PC-9 (cell line): ENCODE results near the gene FAM171A1.

ENCODE experiments used
- EZH2 ChIP-seq: fragments of 200-600 bp; sonication (generic); IDR thresholded peaks from 2 replicates; pipeline ENCODE4 v1.8.0; 2017; ENCODE audit warnings: antibody characterized with exemption, low read depth
- TF ChIP-seq, protein P1 (sequence below): fragments of 200-600 bp; sonication (generic); conservative IDR thresholded peaks from 2 replicates; pipeline ENCODE4 v1.6.1; 2017; ENCODE audit warnings: mixed run types, antibody characterized with exemption, mild to moderate bottlenecking, moderate library complexity

DNA sequence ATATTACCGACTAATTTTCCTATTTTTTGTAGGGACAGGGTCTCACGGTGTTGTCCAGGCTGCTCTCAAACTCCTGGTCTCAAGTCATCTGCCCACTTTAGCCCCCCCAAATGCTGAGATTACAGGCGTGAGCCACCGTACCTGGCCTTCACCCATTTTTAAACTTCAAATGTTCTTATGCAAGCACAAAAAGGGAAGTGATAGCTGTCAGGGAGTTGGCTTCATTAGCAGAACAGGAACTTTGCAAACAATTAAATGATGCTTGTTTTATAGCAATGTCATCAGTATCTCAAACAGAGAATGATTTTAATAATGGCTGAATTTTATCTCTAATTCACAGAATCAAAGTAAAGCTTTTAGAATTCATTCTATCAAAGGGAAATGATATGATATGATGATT, 49.8 kb upstream of the FAM171A1 start:
- TF ChIP-seq, protein P1, sequence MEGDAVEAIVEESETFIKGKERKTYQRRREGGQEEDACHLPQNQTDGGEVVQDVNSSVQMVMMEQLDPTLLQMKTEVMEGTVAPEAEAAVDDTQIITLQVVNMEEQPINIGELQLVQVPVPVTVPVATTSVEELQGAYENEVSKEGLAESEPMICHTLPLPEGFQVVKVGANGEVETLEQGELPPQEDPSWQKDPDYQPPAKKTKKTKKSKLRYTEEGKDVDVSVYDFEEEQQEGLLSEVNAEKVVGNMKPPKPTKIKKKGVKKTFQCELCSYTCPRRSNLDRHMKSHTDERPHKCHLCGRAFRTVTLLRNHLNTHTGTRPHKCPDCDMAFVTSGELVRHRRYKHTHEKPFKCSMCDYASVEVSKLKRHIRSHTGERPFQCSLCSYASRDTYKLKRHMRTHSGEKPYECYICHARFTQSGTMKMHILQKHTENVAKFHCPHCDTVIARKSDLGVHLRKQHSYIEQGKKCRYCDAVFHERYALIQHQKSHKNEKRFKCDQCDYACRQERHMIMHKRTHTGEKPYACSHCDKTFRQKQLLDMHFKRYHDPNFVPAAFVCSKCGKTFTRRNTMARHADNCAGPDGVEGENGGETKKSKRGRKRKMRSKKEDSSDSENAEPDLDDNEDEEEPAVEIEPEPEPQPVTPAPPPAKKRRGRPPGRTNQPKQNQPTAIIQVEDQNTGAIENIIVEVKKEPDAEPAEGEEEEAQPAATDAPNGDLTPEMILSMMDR = no peak
- no peak for TF ChIP-seq EZH2
